Right lobe of liver (tissue), 4 donors: ENCODE results near the gene ZFPM1.

Source experiments
- POLR2A ChIP-seq: fragments of 450-650 bp; IDR thresholded peaks from one replicate; pipeline ENCODE4 v1.6.1; 2017; ENCODE audit warnings: antibody characterized with exemption, mild to moderate bottlenecking
- TF ChIP-seq, protein P1 (sequence below), 4 donors: fragments of 200-600 bp in 3 of 4; fragments of 450-650 bp in 1 of 4; IDR thresholded peaks; one replicate each; pipeline versions ENCODE4 v1.5.1 to v1.8.0; 2016 to 2022; ENCODE audit warnings: antibody characterized with exemption in 4 of 4, mild to moderate bottlenecking in 2 of 4
- donor health status: DM: no; HTN: no; CAD: no.
- donor health status: DM: no; HTN: no; CAD: no.
- donor health status: DM: no; HTN: yes; CAD: no.

DNA sequence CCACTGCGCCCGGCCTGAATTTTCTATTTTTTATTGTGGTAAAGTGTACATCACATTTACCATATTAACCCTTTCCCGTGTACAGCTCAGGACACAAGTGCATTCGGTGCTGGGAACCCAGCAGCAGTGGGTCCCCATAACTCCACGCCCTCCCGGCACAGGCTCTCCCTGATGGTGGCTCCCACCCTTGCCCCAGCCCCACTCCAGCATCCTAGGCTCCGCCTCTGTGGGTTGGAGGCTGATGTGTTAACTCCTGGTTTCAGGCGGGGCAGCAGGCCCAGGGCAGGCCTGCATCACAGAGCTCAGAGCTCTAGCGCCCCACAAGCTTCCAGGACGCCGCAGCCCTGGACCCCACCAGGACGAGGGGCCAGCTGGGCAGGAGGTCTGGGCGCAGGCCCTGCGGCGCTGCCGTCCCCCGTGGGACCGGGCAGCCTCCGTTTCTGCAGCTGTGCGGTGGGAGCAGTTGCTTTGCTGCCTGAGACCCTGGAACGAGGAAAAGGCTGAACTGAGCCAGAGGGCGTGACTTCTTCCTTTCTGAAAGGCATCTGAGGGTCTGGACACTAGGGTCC lies 19.6 kb downstream of the ZFPM1 start:
- TF ChIP-seq, protein P1, sequence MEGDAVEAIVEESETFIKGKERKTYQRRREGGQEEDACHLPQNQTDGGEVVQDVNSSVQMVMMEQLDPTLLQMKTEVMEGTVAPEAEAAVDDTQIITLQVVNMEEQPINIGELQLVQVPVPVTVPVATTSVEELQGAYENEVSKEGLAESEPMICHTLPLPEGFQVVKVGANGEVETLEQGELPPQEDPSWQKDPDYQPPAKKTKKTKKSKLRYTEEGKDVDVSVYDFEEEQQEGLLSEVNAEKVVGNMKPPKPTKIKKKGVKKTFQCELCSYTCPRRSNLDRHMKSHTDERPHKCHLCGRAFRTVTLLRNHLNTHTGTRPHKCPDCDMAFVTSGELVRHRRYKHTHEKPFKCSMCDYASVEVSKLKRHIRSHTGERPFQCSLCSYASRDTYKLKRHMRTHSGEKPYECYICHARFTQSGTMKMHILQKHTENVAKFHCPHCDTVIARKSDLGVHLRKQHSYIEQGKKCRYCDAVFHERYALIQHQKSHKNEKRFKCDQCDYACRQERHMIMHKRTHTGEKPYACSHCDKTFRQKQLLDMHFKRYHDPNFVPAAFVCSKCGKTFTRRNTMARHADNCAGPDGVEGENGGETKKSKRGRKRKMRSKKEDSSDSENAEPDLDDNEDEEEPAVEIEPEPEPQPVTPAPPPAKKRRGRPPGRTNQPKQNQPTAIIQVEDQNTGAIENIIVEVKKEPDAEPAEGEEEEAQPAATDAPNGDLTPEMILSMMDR (IDR thresholded peaks at IDR 0.05): no peak
- no peak for TF ChIP-seq POLR2A
